ENCODE data around the gene RNF186.

RNF186 gene

DNA sequence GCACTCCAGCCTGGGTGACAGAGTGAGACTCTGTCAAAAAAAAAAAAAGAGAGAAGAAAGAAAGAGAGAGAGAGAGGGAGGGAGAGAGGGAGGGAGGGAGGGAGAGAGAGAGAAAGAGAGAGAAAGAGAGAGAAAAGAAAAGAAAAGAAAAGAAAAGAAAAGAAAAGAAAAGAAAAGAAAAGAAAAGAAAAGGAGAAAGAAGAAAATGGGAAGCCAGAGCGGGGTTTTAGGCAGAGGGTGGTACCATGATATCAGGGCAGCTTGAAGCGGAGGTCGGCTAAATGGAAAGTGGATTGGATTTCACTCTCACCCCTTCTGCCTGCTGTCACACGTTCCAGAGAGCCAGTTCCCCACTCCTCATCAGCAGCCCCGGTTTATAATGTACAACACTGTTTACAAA lies 17.3 kb downstream of the RNF186 start:
- TF ChIP-seq, protein P1, sequence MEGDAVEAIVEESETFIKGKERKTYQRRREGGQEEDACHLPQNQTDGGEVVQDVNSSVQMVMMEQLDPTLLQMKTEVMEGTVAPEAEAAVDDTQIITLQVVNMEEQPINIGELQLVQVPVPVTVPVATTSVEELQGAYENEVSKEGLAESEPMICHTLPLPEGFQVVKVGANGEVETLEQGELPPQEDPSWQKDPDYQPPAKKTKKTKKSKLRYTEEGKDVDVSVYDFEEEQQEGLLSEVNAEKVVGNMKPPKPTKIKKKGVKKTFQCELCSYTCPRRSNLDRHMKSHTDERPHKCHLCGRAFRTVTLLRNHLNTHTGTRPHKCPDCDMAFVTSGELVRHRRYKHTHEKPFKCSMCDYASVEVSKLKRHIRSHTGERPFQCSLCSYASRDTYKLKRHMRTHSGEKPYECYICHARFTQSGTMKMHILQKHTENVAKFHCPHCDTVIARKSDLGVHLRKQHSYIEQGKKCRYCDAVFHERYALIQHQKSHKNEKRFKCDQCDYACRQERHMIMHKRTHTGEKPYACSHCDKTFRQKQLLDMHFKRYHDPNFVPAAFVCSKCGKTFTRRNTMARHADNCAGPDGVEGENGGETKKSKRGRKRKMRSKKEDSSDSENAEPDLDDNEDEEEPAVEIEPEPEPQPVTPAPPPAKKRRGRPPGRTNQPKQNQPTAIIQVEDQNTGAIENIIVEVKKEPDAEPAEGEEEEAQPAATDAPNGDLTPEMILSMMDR (IDR thresholded peaks at IDR 0.05): no peak

DNA sequence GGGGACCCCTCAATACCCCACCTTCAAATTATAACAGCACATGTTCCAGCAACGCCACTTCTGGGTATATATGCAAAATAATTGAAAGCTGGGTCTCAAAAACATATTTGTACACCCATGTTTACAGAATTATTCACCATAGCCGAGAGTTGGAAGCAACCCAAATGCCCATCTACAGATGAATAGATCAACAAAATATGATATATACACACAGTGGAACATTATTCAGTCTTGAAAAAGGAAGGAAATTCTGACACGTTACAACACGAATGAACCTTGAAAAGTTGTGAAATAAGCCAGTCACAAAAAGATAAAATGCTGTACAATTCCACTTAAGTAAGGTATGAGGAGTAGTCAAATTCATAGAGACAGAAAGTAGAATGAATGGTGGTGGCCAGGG lies 20.5 kb downstream of the RNF186 start:
- TF ChIP-seq, protein P1 (IDR thresholded peaks at IDR 0.05): no peak

DNA sequence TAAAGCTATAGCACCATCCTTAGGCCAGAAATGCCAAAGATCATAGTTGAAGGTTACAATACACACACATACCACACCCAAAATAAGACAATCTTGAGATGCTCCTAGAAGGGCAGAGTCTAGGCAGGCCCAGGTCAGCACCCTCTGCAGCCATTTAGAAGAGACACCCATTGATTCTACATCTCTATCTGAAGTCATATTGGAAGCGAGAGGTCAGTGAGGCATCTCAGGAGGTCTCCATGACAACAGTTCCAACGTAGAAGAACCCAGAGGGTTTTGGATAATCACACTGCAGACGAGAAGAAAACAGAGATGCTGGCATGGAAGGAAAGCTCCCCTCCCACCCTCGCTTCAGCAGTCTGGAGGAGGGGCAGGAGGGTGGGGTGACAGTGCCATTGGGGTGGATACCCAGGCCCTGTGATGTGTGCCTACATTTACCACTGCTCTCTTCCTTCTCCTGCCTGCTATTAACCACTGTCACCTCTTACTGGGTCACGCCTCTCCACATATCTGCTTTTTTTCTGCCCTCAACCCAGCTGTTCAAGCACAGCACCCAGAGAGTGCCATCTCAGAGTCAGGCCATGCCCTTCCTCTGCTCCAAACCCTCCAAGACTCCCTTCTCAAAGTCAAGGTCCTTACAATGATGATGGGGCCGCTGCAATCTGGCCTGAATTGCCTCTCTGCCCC lies 21.6 kb downstream of the RNF186 start:
- TF ChIP-seq, protein P1 (IDR thresholded peaks at IDR 0.05): no peak

DNA sequence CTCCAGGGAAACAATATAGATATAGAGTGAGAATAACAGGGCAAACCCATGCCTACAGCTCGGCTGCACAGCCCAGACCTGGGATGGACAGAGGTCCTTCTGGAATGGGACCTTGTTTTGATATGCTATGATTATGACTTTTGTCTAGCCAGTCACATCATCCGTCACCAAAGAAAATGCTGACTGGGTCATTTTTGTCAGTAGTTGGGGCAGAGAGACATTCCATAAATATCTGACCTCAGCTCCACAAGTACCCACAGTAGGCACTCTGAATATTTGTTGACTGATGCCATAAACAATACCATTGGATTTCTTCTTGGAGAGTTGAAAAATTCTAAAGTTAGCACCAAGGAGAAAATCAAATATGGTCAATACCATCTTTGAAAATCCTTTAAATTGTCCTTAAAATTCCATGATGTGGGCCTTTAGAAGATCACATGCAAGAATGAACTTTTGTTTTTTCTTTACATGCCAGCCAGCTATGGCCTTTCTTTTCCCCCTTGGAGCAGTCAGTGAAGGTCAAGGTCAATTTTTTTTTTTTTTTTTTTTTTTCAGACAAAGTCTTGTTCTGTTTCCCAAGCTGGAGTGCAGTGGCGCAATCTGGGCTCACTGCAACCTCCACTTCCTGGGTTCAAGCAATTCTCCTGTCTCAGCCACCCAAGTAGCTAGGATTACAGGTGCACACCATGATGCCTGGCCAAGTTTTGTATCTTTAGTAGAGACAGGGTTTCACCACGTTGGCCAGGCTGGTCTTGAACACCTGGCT lies 22.7 kb downstream of the RNF186 start:
- TF ChIP-seq, protein P1 (IDR thresholded peaks at IDR 0.05): no peak

DNA sequence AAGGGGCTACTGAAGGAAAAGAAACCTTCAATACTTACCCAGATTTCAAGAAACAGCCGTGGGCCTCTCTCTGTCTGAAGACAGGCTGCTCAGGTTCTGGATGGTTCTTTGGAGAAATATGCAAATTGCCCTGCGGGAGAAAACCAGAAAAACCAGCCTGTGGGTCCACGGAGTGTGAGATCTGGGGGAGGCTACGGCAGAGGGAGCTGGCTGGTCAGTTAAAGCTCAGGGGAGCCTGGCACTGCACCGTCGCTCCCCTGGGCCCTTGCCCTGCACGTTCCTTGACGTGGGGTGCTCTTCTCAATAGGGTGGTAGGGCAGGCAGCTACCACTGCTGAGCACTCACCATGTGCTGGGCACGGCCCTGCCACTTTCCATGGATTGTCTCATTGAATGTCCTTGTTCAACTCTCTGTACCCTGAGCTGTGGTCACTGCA lies 28.1 kb downstream of the RNF186 start:
- TF ChIP-seq, protein P1 (IDR thresholded peaks at IDR 0.05): no peak

DNA sequence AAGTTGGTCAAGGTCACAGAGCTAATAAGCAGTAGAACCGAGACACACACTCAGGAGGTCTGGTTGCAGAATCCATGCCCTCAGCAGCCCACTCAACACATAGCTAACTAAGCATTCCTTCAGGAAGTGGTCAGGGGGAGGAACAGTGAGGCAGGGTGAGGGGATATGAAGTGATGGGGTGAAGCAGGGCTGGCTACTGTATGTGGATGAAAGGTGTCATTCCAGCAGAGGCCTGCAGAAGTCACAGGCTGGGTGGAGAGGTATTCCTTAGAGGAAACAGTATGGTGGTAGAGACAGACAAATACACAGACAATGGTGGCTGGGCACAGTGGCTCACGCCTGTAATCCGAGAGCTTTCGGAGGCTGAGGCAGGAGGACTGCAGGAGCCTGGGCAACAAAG lies 29.4 kb downstream of the RNF186 start:
- TF ChIP-seq, protein P1 (IDR thresholded peaks at IDR 0.05): no peak

DNA sequence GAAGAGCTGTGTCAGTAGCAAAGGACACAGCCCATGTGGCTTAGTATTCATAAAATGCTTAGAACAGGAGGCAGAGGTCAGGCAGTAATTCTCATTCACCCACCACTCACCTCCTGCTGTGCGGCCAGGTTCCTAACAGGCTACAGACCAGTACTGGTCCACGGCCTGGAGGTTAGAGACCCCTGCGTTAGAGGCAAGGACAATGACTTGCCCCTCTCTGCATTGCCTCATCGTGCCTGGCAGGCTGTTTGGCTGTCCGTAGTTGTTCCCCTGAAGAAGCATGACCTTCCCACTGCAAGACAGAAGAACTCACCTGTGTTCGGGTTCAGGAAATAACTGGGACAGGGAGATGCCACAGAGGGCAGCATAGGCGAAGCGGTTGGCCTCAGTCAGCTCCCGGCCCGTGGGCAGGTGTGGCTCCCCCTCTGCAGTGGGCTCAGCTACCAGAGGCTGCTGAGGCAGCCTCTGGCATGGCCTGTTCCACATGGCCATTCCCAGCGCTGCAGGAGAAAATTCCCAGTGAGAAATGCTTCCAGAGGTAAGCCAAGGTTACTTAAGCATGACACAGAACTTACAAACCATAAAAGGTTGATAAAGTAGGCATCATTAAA lies 34.7 kb downstream of the RNF186 start:
- TF ChIP-seq, protein P1 (IDR thresholded peaks at IDR 0.05): no peak

Data from LNCAP (cell line).